HEK293T (cell line): Measurements from ENCODE around the gene TPD52L1.

Experiments used
- CTCF ChIA-PET: fragments of 350-600 bp; formaldehyde crosslinking; extraction: SDS; loops from one replicate; lab custom pipeline; 2021; ENCODE audit warnings: antibody characterized with exemption, inconsistent platforms; lab: Yijun Ruan, JAX
- POLR2A ChIA-PET: fragments of 350-600 bp; formaldehyde crosslinking; extraction: SDS; loops from one replicate; lab custom pipeline; 2020; ENCODE audit warnings: antibody characterized with exemption, inconsistent platforms; lab: Yijun Ruan, JAX
- DNase-seq: peaks from one replicate; pipeline ENCODE4 v3.0.0; 2012; ENCODE audit warnings: mixed read lengths; ENCODE audit errors: extremely low spot score
- ARNT ChIP-seq: fragments of 450-650 bp; IDR thresholded peaks from 2 replicates; pipeline ENCODE4 v1.6.1; 2017; ENCODE audit warnings: mild to moderate bottlenecking
- BHLHE40 ChIP-seq: fragments of 450-650 bp; IDR thresholded peaks from 2 replicates; pipeline ENCODE4 v1.6.1; 2016; ENCODE audit warnings: mild to moderate bottlenecking, moderate library complexity, borderline replicate concordance
- CTBP1 ChIP-seq: fragments of 450-650 bp; IDR thresholded peaks from 2 replicates; pipeline ENCODE4 v1.6.1; 2016; ENCODE audit warnings: borderline replicate concordance
- ELF4 ChIP-seq: fragments of 450-650 bp; IDR thresholded peaks from 2 replicates; pipeline ENCODE4 v1.6.1; 2017; ENCODE audit warnings: antibody characterized with exemption
- FOXA1 ChIP-seq: fragments of 450-650 bp; IDR thresholded peaks from 2 replicates; pipeline ENCODE4 v1.6.1; 2016; ENCODE audit warnings: mild to moderate bottlenecking
- FOXK2 ChIP-seq: fragments of 450-650 bp; IDR thresholded peaks from 2 replicates; pipeline ENCODE4 v1.6.1; 2016; ENCODE audit warnings: mild to moderate bottlenecking
- FOXM1 ChIP-seq: fragments of 450-650 bp; IDR thresholded peaks from 2 replicates; pipeline ENCODE4 v1.6.1; 2017; ENCODE audit warnings: mild to moderate bottlenecking, borderline replicate concordance
- HDGF ChIP-seq: fragments of 450-650 bp; IDR thresholded peaks from 2 replicates; pipeline ENCODE4 v1.6.1; 2017; ENCODE audit warnings: antibody characterized with exemption, borderline replicate concordance
- L3MBTL2 ChIP-seq: fragments of 450-650 bp; conservative IDR thresholded peaks from 2 replicates; pipeline ENCODE4 v1.6.1; 2016; ENCODE audit warnings: mild to moderate bottlenecking
- LEF1 ChIP-seq: fragments of 450-650 bp; IDR thresholded peaks from 2 replicates; pipeline ENCODE4 v1.6.1; 2017; ENCODE audit warnings: mild to moderate bottlenecking, borderline replicate concordance
- NFRKB ChIP-seq: fragments of 450-650 bp; IDR thresholded peaks from 2 replicates; pipeline ENCODE4 v1.6.1; 2016; ENCODE audit warnings: mild to moderate bottlenecking, moderate library complexity
- PKNOX1 ChIP-seq: fragments of 450-650 bp; IDR thresholded peaks from 2 replicates; pipeline ENCODE4 v1.6.1; 2016
- SP1 ChIP-seq: fragments of 450-650 bp; IDR thresholded peaks from 2 replicates; pipeline ENCODE4 v1.6.1; 2017
- SUZ12 ChIP-seq: fragments of 450-650 bp; IDR thresholded peaks from 2 replicates; pipeline ENCODE4 v1.6.1; 2016; ENCODE audit warnings: mild to moderate bottlenecking
- TARDBP ChIP-seq: fragments of 450-650 bp; IDR thresholded peaks from 2 replicates; pipeline ENCODE4 v1.6.1; 2016
- ZNF384 ChIP-seq: fragments of 450-650 bp; IDR thresholded peaks from 2 replicates; pipeline ENCODE4 v1.6.1; 2016

The TPD52L1 gene

GRCh38 chr6:125136378-125136777 lies 17.2 kb upstream of the TPD52L1 start:
- ChIA-PET CTCF (no interaction called here), POLR2A (no interaction called here)
- TF ChIP-seq FOXM1 (no peak), FOXA1 (no peak), ELF4 (no peak), CTBP1 (no peak), PKNOX1 (no peak), NFRKB (no peak), L3MBTL2 (no peak), ZNF384 (no peak), BHLHE40 (no peak), HDGF (no peak), FOXK2 (no peak), SUZ12 (no peak), ARNT (no peak), LEF1 (no peak), TARDBP (no peak), SP1 (no peak)
- no peak for DNase-seq

- CTCF ChIA-PET, result interaction anchor here (1.5 kb wide), 1 partner anchor 16 kb away, joined by 3 read pairs; the partner anchor contains the start of gene TPD52L1
Measured at GRCh38 chr6:125138083-125138482, 15.5 kb upstream of the TPD52L1 start.

GRCh38 chr6:125140808-125141207 lies 12.8 kb upstream of the TPD52L1 start:
- TF ChIP-seq ARNT (no peak), CTBP1 (no peak), HDGF (no peak), LEF1 (no peak), FOXM1 (no peak), ZNF384 (no peak), SP1 (no peak), L3MBTL2 (no peak), NFRKB (no peak), FOXK2 (no peak), TARDBP (no peak), FOXA1 (no peak), BHLHE40 (no peak), PKNOX1 (no peak), SUZ12 (no peak), ELF4 (no peak)
- no peak for DNase-seq
- ChIA-PET CTCF (no interaction called here), POLR2A (no interaction called here)

More at GRCh38 chr6:125138083-125138482, 15.5 kb upstream of the TPD52L1 start:
- no peak for DNase-seq
- no peak for TF ChIP-seq ZNF384
- no peak for TF ChIP-seq FOXK2
- POLR2A ChIA-PET, result no interaction called here

GRCh38 chr6:125142618-125143017 lies 11.0 kb upstream of the TPD52L1 start:
- no peak for TF ChIP-seq L3MBTL2
- no peak for TF ChIP-seq HDGF
- no peak for TF ChIP-seq SP1
- no peak for TF ChIP-seq FOXK2
- no peak for TF ChIP-seq LEF1
- TF ChIP-seq ARNT, result no peak
- no peak for TF ChIP-seq TARDBP
- TF ChIP-seq BHLHE40, result no peak
- TF ChIP-seq FOXA1, result no peak
- TF ChIP-seq SUZ12, result no peak
- no peak for TF ChIP-seq PKNOX1
- TF ChIP-seq ELF4, result no peak
- no peak for DNase-seq
- POLR2A ChIA-PET, result no interaction called here
- CTCF ChIA-PET, result interaction anchor here (1.0 kb wide), 1 partner anchor 11 kb away, joined by 4 read pairs; the partner anchor contains the start of gene TPD52L1

GRCh38 chr6:125144822-125145221 lies 8.8 kb upstream of the TPD52L1 start:
- DNase-seq, result no peak
- TF ChIP-seq PKNOX1 (no peak), HDGF (no peak), CTBP1 (no peak), ELF4 (no peak), NFRKB (no peak), SUZ12 (no peak), FOXM1 (no peak), FOXK2 (no peak), ARNT (no peak), TARDBP (no peak), L3MBTL2 (no peak), ZNF384 (no peak), BHLHE40 (no peak), FOXA1 (no peak), SP1 (no peak), LEF1 (no peak)
- POLR2A ChIA-PET, result no interaction called here
- CTCF ChIA-PET, result interaction anchor here (1.0 kb wide), 1 partner anchor 20 kb away, joined by 3 read pairs; no protein-coding TSS in a partner anchor
